HepG2 (cell line): ENCODE data around the gene BOLA2B. TPM values are rescaled to one million over a fixed set of nuclear protein-coding genes. Genes with fewer than 3 reads are reported as not detected.

Experiments
- TBL1XR1 ChIP-seq: fragments of 150-350 bp; IDR thresholded peaks from 2 replicates; pipeline ENCODE4 v1.6.1; 2014; ENCODE audit warnings: borderline replicate concordance, low read length; ENCODE audit not compliant: partially characterized antibody
- ZNF609 ChIP-seq: sonication (generic); formaldehyde crosslinking; IDR thresholded peaks from 2 replicates; pipeline ENCODE4 v1.4.0; 2020; ENCODE audit warnings: mild to moderate bottlenecking, missing genetic modification reagents, borderline replicate concordance
- ZNF614 ChIP-seq: IDR thresholded peaks from 2 replicates; pipeline ENCODE4 v1.6.1; 2018; ENCODE audit warnings: missing biosample characterization, missing genetic modification reagents, inconsistent platforms, borderline replicate concordance
- ZXDC ChIP-seq: sonication (generic); formaldehyde crosslinking; IDR thresholded peaks from 2 replicates; pipeline ENCODE4 v1.5.0; 2020; ENCODE audit warnings: mild to moderate bottlenecking, missing genetic modification reagents
- polyA plus RNA-seq, 8 experiments: library from polyadenylated mRNA; depleted of rRNA in 3 of 8; stranded (reverse) in 7 of 8; unstranded in 1 of 8; fragments of >200 nt; fragmentation: Illumina TruSeq in 4 of 8; extraction: Trizol in 4 of 8; gene quantifications; 2 replicates each; pipeline versions ENCODE4 v1.2.1 to v1.2.3, GENCODE V29; 2011 to 2016; ENCODE audit warnings: low read depth in 4 of 8, missing spikeins in 1 of 8, mixed read lengths in 1 of 8; ENCODE audit not compliant: insufficient read depth in 1 of 8
- total RNA-seq, 5 experiments: library from RNA; depleted of rRNA; stranded (reverse); fragments of >200 nt; fragmentation: Illumina TruSeq; extraction: Trizol; gene quantifications; 2 replicates each; pipeline ENCODE4 v1.2.3, GENCODE V29; 2016; ENCODE audit warnings: low read depth in 1 of 5

The BOLA2B gene
- total and polyA plus RNA-seq, 2 of the 13 experiments (the other 11 are each of a cell fraction or from before 2014, with no cell fraction given): 63.8 to 295 TPM

GRCh38 chr16:30186782-30187555, 6.5 kb downstream of the BOLA2B start (continued):
- no peak for TF ChIP-seq ZNF609 (CRISPR knock-in tag)
- TF ChIP-seq ZNF614 (CRISPR knock-in tag): no peak
- no peak for TF ChIP-seq TBL1XR1
- TF ChIP-seq ZXDC: no peak
- TF ChIP-seq, all 625 proteins: peak for 75
